ENCODE data around the gene SLC16A13. TPM values are rescaled to one million over a fixed set of nuclear protein-coding genes. Genes with fewer than 3 reads are reported as not detected.

SLC16A13 gene
- total RNA-seq: 1.1 and 2.8 TPM in 2 replicates

GRCh38 chr17:7035591-7036368 lies at the start of gene SLC16A13:
Gene SLC16A13, plus strand, starts transcription at chr17:7036015. Its CDS starts 368 bp downstream, at chr17:7036383.

GRCh38 chr17:6995500-6996255 lies 40.1 kb upstream of the SLC16A13 start, which contains the start of gene ALOX12:
Gene ALOX12, plus strand, starts transcription at chr17:6996049. Its CDS starts 69 bp downstream, at chr17:6996118.

GRCh38 chr17:7022781-7023571 lies 12.8 kb upstream of the SLC16A13 start, which contains the start of gene BCL6B:
Gene BCL6B, plus strand, starts transcription at chr17:7023050. Its CDS starts 622 bp downstream, at chr17:7023672.

GRCh38 chr17:7043497-7044198 lies 7.8 kb downstream of the SLC16A13 start, which contains the start of gene SLC16A11:
Gene SLC16A11, minus strand, starts transcription at chr17:7044092. Its CDS starts 579 bp downstream, at chr17:7043513.

GRCh38 chr17:7079581-7080455 lies 44.0 kb downstream of the SLC16A13 start, which contains the start of gene CLEC10A:
Gene CLEC10A, minus strand, starts transcription at chr17:7080251. Its CDS starts 1,439 bp downstream, at chr17:7078812.

Small RNA genes within 50 kb of the gene (small RNA-seq; reads per million reads assigned to genes)
- not detected for gene AC120057.1 (ENCODE audit: low replicate concordance)

Other genes starting within 250 kb of the SLC16A13 start
- not detected in 2 replicates for gene TEKT1, start 204.3 kb upstream of the SLC16A13 start, total RNA-seq
- not detected in 2 replicates for gene ALOX12, start 40.0 kb upstream of the SLC16A13 start, total RNA-seq
- gene RNASEK, start 23.4 kb upstream of the SLC16A13 start, total RNA-seq: 33.5 and 61.0 TPM in 2 replicates
- gene BCL6B, start 13.0 kb upstream of the SLC16A13 start, total RNA-seq: under 0.01 TPM in 1 of 2 replicates, not detected in the other
- 1.1 TPM in 1 of 2 replicates, not detected in the other for gene SLC16A11, start 8.1 kb downstream of the SLC16A13 start, total RNA-seq
- gene CLEC10A, start 44.2 kb downstream of the SLC16A13 start, total RNA-seq: not detected in 2 replicates
- gene ASGR2, start 78.8 kb downstream of the SLC16A13 start, total RNA-seq: not detected in 2 replicates
- gene ASGR1, start 143.4 kb downstream of the SLC16A13 start, total RNA-seq: 0.86 and 1.5 TPM in 2 replicates
- 17.7 and 22.3 TPM in 2 replicates for gene DLG4, start 183.8 kb downstream of the SLC16A13 start, total RNA-seq
- gene ACADVL, start 183.9 kb downstream of the SLC16A13 start, total RNA-seq: 126 and 188 TPM in 2 replicates
- 82.8 and 90.8 TPM in 2 replicates for gene DVL2, start 198.5 kb downstream of the SLC16A13 start, total RNA-seq
- gene PHF23, start 203.4 kb downstream of the SLC16A13 start, total RNA-seq: 46.1 and 64.1 TPM in 2 replicates
- 124 and 548 TPM in 2 replicates for gene GABARAP, start 206.4 kb downstream of the SLC16A13 start, total RNA-seq
- gene CTDNEP1, start 215.7 kb downstream of the SLC16A13 start, total RNA-seq: 38.7 and 47.4 TPM in 2 replicates
- 27.4 and 44.0 TPM in 2 replicates for gene ELP5, start 216.2 kb downstream of the SLC16A13 start, total RNA-seq
- gene CLDN7, start 226.5 kb downstream of the SLC16A13 start, total RNA-seq: 2.6 and 7.4 TPM in 2 replicates
- gene SLC2A4, start 245.7 kb downstream of the SLC16A13 start, total RNA-seq: 0.22 TPM in 1 of 2 replicates, not detected in the other

Data from placental pericyte (primary cell).